GM21515 (cell line): ENCODE measurements around the gene STAG1.
"Not testable (repeated sequence)": the region's sequence is repeated elsewhere in the genome, so short reads cannot be mapped to it uniquely, and the experiment has no call there.

Source experiments
- ATAC-seq: cut with Tn5 transposase; IDR thresholded peaks from one replicate; pipeline ENCODE4 v1.9.1; 2021; ENCODE audit not compliant: unreplicated experiment

Gene STAG1

GRCh38 chr3:136336329-136337100 lies 415.7 kb downstream of the STAG1 start:
- ATAC-seq, result no peak

- not testable (repeated sequence) for ATAC-seq
Observed at GRCh38 chr3:136334726-136335125, 417.5 kb downstream of the STAG1 start.

GRCh38 chr3:136334209-136334608 lies 418.0 kb downstream of the STAG1 start:
- ATAC-seq, result no peak

- no peak for ATAC-seq
Observed at GRCh38 chr3:136332776-136333175, 419.4 kb downstream of the STAG1 start.

GRCh38 chr3:136332302-136332701 lies 419.9 kb downstream of the STAG1 start:
- ATAC-seq, result no peak

GRCh38 chr3:136330900-136331299 lies 421.3 kb downstream of the STAG1 start:
- ATAC-seq, result no peak

- ATAC-seq, result no peak
Observed at GRCh38 chr3:136329593-136329992, 422.6 kb downstream of the STAG1 start.

- ATAC-seq, result no peak
Observed at GRCh38 chr3:136327671-136328070, 424.5 kb downstream of the STAG1 start.

- ATAC-seq, result no peak
Observed at GRCh38 chr3:136326316-136326715, 425.9 kb downstream of the STAG1 start.

- ATAC-seq, result no peak
Observed at GRCh38 chr3:136311968-136312367, 440.2 kb downstream of the STAG1 start.

- ATAC-seq, result no peak
Observed at GRCh38 chr3:136311261-136311660, 440.9 kb downstream of the STAG1 start.

GRCh38 chr3:136305879-136306278 lies 446.3 kb downstream of the STAG1 start:
- no peak for ATAC-seq

- ATAC-seq, result no peak
Observed at GRCh38 chr3:136300444-136300843, 451.7 kb downstream of the STAG1 start.

- no peak for ATAC-seq
Observed at GRCh38 chr3:136297826-136298225, 454.4 kb downstream of the STAG1 start.

- no peak for ATAC-seq
Observed at GRCh38 chr3:136296960-136297359, 455.2 kb downstream of the STAG1 start.

- ATAC-seq, result no peak
Observed at GRCh38 chr3:136294176-136294575, 458.0 kb downstream of the STAG1 start.

- ATAC-seq, result no peak
Observed at GRCh38 chr3:136293279-136293678, 458.9 kb downstream of the STAG1 start.

GRCh38 chr3:136292500-136292899 lies 459.7 kb downstream of the STAG1 start:
- no peak for ATAC-seq

GRCh38 chr3:136291302-136291701 lies 460.9 kb downstream of the STAG1 start:
- ATAC-seq, result no peak
